ENCODE data around the gene LBX2.

Gene LBX2, protein sequence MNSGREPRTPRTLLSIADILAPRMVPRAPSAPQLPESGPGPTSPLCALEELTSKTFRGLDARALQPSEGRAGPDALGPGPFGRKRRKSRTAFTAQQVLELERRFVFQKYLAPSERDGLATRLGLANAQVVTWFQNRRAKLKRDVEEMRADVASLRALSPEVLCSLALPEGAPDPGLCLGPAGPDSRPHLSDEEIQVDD

DNA sequence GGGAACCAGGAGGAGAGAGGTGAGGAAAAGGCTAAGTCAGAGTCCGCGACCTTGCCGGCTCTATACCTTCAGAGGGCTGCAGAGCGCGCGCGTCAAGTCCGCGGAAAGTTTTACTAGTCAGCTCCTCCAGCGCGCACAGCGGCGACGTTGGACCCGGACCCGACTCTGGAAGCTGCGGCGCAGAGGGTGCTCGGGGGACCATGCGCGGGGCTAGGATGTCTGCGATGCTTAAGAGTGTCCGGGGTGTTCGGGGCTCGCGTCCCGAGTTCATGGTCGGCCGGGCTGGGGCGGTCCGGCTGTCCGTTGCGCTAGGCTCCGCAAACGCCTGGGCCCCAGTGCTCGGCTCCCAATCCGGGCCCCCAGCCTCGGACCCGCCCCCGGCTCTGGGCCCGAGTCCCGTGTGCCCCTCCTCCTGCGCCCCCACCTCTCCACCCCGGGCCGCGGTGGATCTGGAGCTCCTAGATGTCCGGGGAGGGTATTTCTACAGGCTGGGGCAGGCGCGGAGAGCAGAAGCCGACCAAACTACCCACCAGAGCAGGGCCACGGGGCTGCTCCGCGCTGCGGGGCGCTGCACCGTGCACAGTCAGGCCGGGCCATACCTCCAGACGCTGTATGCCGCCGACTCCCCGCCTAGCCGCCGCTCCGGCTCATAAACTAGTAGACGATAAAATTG, at the start of gene LBX2:
Gene LBX2, minus strand, starts transcription at position 337 of the 673 bp plus-strand sequence. Its CDS starts 66 bp downstream, at position 271.
- peak; percentile 66 for DNase-seq

DNA sequence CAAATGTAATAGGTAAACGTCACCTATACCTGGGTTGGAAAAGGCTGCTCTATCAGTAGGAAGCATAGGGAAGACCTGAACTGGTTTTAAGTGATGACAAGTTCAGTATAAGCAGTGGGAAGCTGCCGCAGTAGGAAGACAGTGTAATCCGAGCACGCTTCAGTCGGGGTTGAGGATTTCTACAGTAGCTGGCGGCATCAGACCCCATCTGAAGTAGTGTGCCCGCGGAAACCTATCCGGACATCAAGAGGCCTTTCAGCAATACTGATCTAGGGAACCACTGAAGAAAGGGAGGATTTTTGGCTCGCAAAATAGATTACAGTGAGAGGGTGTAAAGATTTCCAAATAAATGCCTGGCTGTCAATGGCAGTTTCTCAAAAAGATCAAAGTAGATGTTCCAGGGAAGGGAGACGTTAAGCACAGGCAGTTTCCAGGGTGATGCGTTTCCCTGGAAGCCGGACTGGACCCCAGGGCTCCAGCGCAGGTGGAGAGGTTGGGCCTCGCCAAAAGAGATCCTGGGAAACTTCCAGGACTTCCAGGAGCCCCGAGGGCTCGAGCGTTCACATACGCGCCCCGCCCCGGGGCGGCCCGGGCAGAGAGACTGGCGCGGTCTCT, 49.0 kb upstream of the LBX2 start:
- DNase-seq = no peak

DNA sequence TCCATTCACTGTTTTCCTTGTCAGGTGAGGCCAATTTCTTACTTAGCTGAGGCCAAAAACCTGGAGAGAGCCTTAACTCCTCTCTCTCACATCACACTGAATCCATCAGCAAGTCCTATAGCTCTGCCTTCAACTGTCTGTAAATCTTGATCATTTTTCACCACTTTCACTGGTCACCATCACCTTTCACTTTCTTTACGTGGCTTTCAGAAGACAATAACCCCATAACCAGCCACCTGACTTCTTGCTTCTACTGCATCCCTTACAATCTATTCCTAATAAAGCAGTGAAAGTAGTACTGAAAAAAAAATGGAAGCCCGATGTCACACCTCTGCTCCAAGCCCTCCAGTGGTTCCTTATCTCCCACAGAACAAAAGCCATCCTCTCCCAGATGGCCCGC, 46.6 kb upstream of the LBX2 start:
- no peak for DNase-seq

DNA sequence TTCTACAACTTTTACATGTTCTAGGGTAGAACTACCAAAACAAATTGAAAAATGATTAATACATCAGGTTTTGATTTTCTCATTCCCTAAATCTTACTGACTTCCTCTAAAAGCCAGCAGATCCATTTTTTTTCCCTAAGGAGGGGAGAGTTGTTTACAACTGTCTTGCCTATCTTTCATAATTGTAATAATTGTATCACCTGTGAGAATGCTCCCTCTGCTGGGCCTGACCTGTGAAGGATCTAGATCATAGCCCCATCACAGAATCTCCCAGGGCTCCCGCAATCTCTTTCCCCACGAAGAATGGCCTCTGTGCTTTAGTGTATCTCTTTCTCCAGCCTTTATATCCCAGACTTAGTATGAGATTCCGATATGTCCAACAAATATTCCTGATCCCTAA, 45.2 kb upstream of the LBX2 start:
- no peak for DNase-seq

DNA sequence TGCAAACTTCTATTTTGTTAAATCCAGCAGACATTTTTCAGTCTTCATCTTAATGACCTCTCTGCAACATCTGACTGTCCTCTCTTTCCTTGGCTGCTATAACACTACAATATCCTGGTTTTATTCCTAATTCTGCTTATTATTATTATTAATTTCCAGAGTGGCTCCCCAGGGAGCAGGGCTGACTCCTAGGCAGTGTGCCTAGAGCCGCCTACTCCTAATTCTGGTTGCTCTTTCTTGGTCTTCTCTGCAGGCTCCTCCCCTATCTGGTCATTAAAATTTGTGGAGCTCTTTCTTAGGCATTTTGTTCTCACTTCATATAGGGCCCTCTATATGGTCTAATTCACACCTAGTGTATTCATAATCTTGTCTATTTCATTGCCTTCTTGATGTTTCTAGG, 43.6 kb upstream of the LBX2 start:
- DNase-seq = no peak

DNA sequence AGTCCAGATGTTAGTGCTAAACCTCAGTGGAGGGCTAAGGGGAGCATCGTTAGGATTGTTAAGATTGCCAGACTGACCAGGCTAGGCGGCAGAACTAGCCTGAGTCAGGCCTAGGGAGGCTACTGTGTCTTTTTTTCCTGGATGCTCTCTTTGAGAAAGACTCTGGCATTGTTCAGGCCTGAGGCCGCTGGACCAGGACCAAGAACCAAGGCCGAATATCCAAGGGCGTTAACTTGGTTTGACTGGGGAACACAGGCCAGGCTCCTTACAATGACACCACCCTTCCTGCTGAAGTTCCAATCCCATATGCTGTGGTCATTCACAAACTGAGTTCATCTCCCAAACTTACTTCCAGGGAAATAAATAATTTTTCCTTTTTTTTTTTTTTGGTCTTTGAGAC, 40.9 kb upstream of the LBX2 start:
- DNase-seq = no peak

DNA sequence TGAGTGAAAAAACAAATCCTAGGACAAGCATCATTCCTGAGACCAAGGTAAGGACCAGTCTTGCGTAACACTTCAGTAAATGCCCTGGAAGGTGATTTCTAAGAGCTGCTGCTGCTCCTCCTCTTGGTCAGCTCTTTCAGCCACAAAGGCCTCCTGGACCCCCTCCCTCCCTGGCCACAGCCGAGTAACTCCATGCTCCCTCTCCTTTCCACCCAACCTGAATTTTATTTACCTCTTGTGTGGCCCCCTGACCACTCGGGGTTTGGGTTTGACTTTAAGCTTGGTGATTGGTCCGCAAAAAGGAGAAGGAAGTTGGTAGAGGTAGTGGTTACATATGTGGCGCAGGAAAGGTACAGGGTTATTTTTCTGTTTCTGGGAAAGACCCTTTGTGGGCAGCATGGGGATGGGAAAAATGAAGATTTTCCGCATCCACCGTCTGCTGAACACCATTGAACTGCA, 39.5 kb upstream of the LBX2 start:
- DNase-seq = no peak

DNA sequence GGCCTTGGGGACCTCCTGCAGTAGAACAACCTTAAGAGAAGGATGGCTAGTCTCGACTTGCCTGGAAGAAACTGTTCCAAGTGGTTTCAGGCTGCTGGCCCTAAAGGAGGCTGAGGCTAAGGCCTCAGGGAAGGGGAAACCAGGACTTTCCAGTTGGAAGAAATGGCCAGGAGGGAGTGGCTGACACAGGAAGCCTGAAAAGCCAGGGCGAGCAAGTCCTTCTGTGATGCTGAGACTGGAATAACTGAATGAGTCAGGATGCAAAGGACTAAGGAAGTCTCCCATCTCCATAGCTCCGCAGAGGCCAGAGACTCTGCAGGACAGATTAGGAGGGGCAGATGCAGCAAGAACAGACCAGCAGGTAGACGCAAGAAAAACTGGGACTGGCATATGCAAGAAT, 37.7 kb upstream of the LBX2 start:
- no peak for DNase-seq

DNA sequence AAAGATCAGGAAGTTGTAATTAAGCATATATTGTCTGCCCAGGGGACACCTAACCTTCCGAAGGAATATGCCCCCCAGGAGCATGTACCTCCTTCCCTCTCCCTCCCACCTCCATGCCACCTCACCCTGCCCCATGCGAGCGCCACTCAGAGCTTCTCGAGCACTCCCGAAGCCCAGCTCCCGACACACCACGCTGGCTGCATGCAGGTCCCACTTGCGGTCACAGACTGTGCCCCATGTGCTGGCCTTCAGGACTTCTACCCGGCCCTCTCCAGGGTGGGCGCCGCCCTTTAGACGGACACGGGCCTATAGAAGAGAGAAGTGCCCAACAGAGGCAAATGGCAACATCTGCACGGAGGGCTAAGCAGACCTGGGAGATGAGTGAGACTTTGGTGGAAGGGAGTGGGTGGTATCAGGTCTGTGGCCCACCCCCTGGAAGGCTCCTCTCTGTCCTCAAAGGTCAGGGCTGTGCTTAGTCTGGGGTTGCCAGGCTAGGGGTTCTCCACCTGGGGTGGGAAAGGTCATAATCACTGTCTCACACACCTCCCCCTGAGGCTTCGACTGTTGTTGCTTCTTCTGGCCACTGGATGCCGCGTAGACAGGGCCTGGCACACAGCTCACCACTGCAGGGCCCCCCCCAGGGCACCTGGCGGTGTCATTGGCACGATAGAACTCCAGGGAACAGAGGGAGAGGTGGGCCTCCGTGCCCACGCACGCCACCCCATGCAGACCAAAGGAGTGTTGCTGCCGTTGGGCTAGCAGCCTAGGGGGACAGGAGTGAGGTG, 37.0 kb upstream of the LBX2 start:
- no peak for DNase-seq

DNA sequence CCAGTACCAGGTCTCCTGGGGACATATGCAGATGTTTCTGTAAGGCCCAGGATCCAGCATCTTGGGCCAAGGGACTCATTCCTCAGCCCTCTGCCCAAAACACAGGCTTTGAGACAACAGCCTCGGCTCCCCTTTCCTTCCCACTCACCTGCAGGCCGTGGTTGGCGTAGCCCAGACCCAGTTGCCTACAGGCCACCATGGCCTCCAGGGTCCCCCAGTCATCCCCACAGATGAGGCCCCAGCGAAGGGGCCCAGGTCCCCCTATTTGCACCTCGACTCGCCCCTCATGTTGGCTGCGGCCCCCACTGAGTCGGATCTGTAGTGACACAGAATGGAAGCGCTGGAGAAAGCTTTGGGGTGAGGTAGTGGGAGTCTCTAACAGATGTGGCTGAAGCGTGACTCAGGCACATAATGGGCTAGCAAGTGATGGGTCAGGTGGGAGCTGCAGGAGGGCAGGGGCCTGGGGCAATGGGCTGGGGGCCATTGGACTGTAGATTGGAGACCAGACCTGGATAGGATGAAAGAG, 36.1 kb upstream of the LBX2 start:
- DNase-seq = no peak

DNA sequence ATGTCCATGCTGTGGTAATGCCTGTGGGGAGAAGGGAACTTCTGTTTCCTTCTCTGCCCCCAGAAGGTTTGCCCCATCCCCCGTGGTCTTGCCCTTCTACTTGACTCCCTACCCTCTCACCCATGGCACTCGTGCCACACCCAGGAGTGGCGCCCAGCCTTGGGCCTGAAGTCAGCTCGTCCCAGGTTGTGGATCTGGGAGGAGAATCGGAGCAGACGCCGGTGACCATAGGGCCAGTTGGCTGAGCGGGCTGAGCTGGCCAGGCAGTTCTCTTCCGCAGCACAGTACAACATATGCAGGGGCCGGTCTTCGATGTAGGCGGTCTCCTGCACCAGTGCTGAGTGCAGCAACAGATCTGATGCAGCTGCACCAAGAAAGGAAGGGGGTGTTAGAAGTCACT, 35.0 kb upstream of the LBX2 start:
- no peak for DNase-seq

DNA sequence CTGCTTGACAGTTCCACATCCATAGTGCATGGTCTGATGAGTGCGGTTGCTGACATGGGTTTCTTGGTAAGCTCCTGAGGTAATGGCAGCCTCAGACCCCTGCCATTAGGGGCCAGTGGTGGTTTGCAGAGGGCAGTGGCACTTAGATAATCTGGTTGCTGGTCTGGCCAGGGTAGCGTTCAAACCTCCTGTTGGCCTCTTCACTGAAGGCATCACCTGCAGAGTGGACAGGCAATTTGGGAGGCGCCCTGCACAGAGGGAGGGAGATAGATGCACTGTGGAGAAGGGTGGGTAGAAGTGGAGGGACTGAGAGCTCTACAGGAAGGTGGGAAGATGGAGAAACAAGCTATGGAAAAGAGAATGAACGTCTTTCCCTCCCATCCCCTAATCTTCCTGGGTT, 34.1 kb upstream of the LBX2 start:
- DNase-seq = no peak

DNA sequence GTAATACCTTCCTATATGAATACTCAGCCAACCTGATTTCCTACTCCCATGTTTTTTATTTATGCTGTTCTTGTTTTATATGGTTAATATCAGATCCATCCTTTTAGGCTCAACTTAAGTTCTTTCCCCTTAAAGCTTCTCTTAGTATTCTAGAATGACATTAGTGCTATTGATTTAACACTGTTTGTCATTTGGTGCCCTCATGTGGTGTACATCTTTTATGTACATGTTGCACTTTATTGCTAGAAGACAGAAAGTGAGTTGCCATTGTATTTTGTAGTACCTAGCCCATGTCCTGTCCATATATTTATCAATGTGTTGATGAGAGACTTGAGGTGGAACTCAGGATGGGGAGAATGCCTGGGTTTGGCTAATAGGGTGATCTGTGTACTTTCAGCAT, 32.8 kb upstream of the LBX2 start:
- no peak for DNase-seq

DNA sequence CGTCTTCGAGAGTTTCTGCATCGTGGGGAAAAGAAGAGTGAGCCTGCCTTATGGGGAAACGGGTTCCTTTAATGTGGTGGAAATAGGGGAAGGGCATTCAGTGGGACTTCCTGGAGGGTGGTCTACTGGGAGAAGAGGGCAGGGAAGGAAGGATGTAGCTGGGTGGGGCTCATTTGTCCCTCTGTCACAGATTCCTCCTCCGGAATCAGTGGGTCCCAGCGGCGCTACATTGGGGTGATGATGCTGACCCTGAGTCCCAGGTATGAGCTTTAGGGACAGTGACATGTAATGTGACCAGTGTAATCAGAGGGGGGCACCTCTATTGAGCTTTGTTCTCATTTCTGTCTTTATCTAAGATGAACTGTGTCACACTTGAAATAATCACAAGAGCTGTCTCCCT, 32.3 kb upstream of the LBX2 start:
- no peak for DNase-seq

DNA sequence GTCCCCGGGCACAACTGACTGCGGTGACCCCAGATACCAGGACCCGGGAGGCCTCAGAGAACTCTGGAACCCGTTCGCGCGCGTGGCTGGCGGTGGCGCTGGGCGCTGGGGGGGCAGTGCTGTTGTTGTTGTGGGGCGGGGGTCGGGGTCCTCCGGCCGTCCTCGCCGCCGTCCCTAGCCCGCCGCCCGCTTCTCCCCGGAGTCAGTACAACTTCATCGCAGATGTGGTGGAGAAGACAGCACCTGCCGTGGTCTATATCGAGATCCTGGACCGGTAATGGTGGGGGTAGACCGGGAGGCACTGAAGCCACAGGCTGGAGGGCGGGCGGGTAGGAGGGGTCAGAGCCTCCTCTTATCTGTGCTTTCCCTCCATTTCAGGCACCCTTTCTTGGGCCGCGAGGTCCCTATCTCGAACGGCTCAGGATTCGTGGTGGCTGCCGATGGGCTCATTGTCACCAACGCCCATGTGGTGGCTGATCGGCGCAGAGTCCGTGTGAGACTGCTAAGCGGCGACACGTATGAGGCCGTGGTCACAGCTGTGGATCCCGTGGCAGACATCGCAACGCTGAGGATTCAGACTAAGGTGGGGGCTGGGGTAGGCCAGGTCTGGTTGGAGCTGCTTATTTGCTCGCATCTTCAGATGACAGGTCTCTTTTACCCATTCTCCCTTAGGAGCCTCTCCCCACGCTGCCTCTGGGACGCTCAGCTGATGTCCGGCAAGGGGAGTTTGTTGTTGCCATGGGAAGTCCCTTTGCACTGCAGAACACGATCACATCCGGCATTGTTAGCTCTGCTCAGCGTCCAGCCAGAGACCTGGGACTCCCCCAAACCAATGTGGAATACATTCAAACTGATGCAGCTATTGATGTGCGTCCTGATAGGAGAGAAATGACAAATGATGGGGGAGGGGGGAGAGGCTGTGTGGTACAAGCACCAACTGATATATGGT, 31.1 kb upstream of the LBX2 start:
- peak; percentile 58 for DNase-seq

DNA sequence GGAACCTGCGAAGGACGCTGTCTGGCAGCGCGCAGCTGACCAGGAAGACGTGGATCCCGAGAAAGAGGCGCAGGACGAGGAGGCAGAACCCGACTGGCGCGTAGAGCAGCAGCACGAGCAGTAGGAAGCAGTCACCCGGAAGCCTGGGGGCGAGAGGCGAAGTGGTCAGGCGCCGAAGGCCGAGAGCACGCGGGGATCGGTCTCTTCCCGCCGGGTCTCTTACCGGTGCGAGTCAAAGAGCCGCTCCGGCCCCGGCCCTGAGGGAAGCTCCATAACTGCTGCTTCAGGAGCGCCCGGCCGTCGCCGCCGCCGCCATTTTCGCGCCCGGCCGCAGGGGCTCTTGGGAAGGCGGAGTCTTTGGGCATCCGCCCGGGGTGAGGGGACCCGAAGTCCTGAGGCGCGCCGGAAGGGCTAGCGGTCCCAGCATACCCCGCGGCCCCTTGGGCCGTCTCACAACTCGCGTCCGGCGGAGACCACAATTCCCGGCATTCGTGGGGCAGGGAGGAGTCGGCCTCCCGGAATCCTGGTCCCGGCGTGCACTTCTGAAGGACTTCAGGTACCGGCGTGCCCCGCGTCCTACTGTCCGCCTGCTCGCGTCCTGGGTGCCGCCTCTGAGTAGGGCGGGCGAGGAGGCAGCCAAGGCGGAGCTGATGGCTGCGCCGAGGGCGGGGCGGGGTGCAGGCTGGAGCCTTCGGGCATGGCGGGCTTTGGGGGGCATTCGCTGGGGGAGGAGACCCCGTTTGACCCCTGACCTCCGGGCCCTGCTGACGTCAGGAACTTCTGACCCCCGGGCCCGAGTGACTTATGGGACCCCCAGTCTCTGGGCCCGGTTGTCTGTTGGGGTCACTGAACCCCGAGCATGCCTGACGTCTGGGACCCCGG, 30.2 kb upstream of the LBX2 start, which contains the start of the genes AUP1 and HTRA2:
Gene AUP1, minus strand, starts transcription at position 350 of the 882 bp plus-strand sequence. Its CDS starts 77 bp downstream, at position 273.
Gene HTRA2, plus strand, starts transcription at position 577 of the 882 bp plus-strand sequence. Its CDS starts 74 bp downstream, at position 651.
- DNase-seq = peak; percentile 97

DNA sequence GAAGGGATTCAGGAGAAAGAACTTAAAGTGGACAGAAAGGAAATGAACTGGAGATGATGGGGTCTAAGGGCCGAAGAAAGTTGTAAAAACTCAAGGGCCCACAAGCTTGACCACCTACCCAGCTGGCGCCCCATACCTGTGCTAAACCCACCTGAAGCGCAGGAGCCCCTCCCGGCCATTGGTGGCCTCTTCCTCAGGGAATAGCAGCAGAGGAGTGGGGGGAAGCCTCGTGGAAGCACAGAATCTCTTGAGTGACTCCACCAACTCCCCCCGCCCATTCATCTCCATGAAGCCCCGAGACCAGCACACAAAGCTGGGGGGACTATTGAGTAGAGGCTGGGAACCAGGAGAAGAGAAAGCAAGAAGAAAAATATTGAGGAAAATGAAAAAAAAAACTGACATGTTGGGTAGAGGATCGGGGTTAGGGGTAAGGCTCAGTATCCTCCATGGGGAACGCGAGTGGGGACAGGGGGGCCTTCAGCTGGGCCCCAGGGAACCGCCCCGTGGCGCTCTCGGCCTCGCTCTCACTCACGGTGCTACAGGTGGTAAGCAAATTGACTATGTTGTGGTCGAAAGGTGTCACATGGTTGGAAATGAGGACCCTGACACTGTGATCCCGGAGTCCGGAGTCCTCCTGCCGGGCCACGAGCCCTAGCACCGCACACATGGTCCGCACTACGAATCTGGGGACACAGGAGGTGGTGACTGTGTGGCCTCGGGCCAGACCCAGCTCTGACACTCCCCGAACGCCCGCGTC, 29.4 kb upstream of the LBX2 start:
- DNase-seq = peak; percentile 41

DNA sequence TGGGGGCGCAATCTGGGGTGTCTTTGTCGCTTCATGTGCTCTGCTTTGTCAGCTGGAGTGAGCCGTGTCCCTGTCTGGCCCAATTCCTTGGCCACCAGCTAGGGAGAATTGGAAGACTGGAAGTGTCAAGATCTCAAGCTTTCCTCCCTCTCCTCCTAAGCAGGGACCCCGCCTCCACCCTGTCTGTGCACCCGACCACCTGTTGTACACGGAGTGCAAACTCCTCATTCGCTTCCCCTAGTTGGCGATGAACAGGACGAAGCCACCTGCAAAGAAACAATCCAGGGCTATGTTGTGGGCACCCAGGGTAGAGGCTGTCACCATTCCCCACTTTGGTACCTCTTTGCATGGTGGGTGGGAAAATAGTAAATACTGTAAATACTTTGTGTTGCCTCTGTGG, 28.3 kb upstream of the LBX2 start:
- DNase-seq = no peak

DNA sequence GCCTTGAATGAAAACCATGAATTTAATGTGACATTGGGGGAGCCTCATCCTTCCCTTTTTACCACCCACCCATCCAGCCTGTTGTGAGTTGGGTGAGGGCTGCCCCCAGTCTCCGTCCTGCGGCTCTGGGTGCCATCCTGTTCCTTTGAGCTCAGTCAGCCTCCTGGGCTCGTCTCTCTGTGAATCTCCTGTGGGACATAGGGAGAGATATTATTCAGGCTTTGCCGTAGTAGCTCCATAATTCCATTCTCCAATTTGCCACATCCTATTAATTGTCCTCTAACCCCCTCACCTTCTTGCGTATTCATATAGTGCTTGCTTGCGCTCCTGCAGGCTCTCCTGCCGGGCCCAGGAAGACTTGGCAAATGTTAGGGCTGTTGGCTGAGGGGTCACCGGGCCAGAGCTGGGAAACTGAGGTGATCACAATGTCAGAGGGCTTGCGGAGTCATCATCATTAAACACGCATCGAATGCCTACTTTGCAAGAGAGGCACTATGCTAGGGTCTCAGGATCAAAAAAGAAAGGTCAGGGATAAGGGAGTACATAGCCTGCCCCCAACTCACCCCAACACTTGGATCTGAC, 27.3 kb upstream of the LBX2 start:
- no peak for DNase-seq
